Glutamatergic neuron (in vitro differentiated cells): ENCODE results near the gene FTSJ1. TPM values are rescaled to one million over a fixed set of nuclear protein-coding genes. Genes with fewer than 3 reads are reported as not detected.

Source experiments
- DNase-seq: peaks from one replicate; pipeline ENCODE4 v3.0.0; 2022
- H3K27ac Mint-ChIP-seq: one replicate; pipeline ENCODE4 v1.8.0; 2020; ENCODE audit warnings: mild to moderate bottlenecking, mixed read lengths, inconsistent platforms; ENCODE audit not compliant: unreplicated experiment
- H3K27me3 Mint-ChIP-seq: one replicate; pipeline ENCODE4 v1.8.0; 2020; ENCODE audit warnings: mild to moderate bottlenecking, moderate library complexity, mixed read lengths, inconsistent platforms; ENCODE audit not compliant: unreplicated experiment
- H3K36me3 Mint-ChIP-seq: one replicate; pipeline ENCODE4 v1.8.0; 2020; ENCODE audit warnings: mild to moderate bottlenecking, mixed read lengths, inconsistent platforms; ENCODE audit not compliant: unreplicated experiment
- H3K4me1 Mint-ChIP-seq: one replicate; pipeline ENCODE4 v1.8.0; 2020; ENCODE audit warnings: mild to moderate bottlenecking, low read depth, mixed read lengths, inconsistent platforms; ENCODE audit not compliant: unreplicated experiment
- H3K4me3 Mint-ChIP-seq: one replicate; pipeline ENCODE4 v1.8.0; 2020; ENCODE audit warnings: mild to moderate bottlenecking, mixed read lengths, inconsistent platforms; ENCODE audit not compliant: unreplicated experiment
- H3K9me3 Mint-ChIP-seq: one replicate; pipeline ENCODE4 v1.8.0; 2020; ENCODE audit warnings: mild to moderate bottlenecking, moderate library complexity, mixed read lengths, inconsistent platforms; ENCODE audit not compliant: unreplicated experiment
- CTCF ChIP-seq: fragments of 200-600 bp; sonication (generic); IDR thresholded peaks from one replicate; pipeline ENCODE4 v1.5.0; 2021; ENCODE audit not compliant: partially characterized antibody, unreplicated experiment
- total RNA-seq: library from RNA; stranded (reverse); fragmentation: NEBNext Ultra II Directional; extraction: Animal tissue kit (Norgen Biotek cat#: 25700); gene quantifications from one replicate; pipeline ENCODE4 v1.2.1, GENCODE V29; 2021; ENCODE audit not compliant: unreplicated experiment

Gene FTSJ1
- total RNA-seq, 1 donor from 2014 or later, result 87.6 TPM

DNA sequence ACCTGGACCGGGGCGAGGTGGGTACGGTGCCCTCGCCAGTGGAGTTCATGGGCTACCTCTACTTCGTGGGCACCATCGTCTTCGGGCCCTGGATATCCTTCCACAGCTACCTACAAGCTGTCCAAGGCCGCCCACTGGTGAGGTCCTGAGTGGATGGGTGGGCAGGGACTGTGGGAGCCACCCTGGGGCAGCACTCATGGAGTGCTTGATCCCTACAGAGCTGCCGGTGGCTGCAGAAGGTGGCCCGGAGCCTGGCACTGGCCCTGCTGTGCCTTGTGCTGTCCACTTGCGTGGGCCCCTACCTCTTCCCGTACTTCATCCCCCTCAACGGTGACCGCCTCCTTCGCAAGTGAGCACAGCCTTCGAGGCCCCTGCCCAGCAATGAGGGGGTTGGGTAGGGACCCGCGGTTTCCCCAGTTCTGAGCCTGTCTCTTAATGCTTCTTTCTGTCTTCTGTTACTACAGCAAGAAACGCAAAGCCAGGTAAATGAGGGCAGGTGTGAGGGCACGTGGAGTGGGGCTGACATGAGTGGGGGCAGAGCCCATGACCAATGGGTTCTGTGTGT, 36.5 kb downstream of the FTSJ1 start:
- no peak overlapping the region for H3K27ac Mint-ChIP-seq
- no peak for TF ChIP-seq CTCF
- no peak for DNase-seq
- H3K9me3 Mint-ChIP-seq, result peaks cover 3% of the 10 kb centered on the region
- H3K27me3 Mint-ChIP-seq, result peaks cover 6% of the 10 kb centered on the region
- no peak overlapping the region for H3K4me3 Mint-ChIP-seq
- H3K4me1 Mint-ChIP-seq, result no peaks in the 10 kb centered on the region
- peaks cover 5% of the 10 kb centered on the region for H3K36me3 Mint-ChIP-seq

DNA sequence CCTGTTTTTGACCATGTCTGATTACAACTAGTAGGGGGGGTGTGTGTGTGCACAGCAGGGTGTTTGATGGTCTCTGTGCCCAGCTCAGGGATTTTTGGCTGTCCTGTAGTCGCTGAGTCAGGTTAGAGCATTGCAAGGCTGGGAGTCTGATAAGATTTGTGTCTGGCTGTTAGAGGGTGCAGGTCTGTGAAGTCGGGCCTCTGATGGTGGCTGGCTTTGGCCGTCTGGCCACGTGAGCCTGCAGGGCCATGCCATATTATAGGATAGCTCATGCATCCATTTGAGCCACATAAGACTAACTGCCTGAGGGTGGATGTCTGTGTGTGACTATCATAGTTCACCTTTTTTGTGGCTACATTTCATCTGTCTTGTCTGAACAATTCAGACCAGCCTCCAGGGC, 37.7 kb downstream of the FTSJ1 start:
- no peak overlapping the region for H3K4me3 Mint-ChIP-seq
- H3K27ac Mint-ChIP-seq, result no peak overlapping the region
- peaks cover 5% of the 10 kb centered on the region for H3K36me3 Mint-ChIP-seq
- no peak for TF ChIP-seq CTCF
- peaks cover 6% of the 10 kb centered on the region for H3K27me3 Mint-ChIP-seq
- peaks cover 3% of the 10 kb centered on the region for H3K9me3 Mint-ChIP-seq
- H3K4me1 Mint-ChIP-seq, result no peaks in the 10 kb centered on the region
- no peak for DNase-seq

DNA sequence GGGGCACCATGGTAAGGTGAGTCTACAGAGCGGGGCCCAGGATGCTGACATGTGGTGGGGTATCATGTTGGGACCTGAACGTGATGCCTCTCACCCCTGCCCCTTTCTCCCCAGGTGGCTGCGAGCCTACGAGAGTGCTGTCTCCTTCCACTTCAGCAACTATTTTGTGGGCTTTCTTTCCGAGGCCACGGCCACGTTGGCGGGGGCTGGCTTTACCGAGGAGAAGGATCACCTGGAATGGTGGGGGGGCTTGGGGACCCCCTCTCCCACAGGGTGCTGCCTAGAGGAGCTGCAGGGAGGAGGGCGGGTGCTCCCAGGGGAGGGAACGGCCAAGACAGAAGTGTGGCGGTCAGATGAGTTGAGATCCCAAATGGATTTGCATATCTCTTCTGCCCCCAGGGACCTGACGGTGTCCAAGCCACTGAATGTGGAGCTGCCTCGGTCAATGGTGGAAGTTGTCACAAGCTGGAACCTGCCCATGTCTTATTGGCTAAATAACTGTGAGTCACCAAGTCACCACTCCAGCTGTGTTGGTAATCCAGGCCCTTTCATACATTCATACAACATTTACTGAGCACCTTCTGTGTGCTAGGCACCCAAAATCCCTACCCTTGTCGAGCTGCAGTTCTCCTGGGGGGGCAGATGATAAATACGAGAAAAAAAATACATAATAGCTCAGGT, 38.3 kb downstream of the FTSJ1 start:
- Mint-ChIP-seq H3K36me3 (peaks cover 5% of the 10 kb centered on the region), H3K4me1 (no peaks in the 10 kb centered on the region), H3K27ac (no peak overlapping the region), H3K27me3 (peaks cover 6% of the 10 kb centered on the region), H3K4me3 (no peak overlapping the region), H3K9me3 (peaks cover 3% of the 10 kb centered on the region)
- no peak for DNase-seq
- TF ChIP-seq CTCF, result no peak

- no peak for DNase-seq
- H3K9me3 Mint-ChIP-seq, result peaks cover 3% of the 10 kb centered on the region
- H3K36me3 Mint-ChIP-seq, result peaks cover 5% of the 10 kb centered on the region
- H3K4me3 Mint-ChIP-seq, result no peak overlapping the region
- TF ChIP-seq CTCF, result no peak
- H3K4me1 Mint-ChIP-seq, result no peaks in the 10 kb centered on the region
- H3K27ac Mint-ChIP-seq, result no peak overlapping the region
- H3K27me3 Mint-ChIP-seq, result peaks cover 5% of the 10 kb centered on the region
Measured at GRCh38 chrX:48514868-48515460, 39.0 kb downstream of the FTSJ1 start.

DNA sequence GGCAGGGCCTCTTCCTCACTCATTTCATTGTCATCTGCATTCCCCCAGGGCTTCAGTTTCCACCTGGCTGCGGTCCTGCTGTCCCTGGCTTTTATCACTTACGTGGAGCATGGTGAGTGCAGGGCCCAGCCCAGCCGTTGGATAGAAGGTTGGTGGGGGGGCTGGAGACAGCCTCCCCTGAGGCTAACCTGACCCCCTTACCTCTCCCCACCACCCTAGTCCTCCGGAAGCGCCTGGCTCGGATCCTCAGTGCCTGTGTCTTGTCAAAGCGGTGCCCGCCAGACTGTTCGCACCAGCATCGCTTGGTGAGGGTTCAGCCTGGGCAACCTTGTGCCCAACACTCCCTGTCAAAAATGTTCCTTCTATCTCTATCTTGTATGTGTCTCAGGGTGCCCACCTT, 39.8 kb downstream of the FTSJ1 start:
- no peak for TF ChIP-seq CTCF
- peaks cover 5% of the 10 kb centered on the region for H3K27me3 Mint-ChIP-seq
- H3K4me3 Mint-ChIP-seq, result no peak overlapping the region
- H3K27ac Mint-ChIP-seq, result no peak overlapping the region
- peaks cover 5% of the 10 kb centered on the region for H3K36me3 Mint-ChIP-seq
- peaks cover 2% of the 10 kb centered on the region for H3K4me1 Mint-ChIP-seq
- DNase-seq, result no peak
- peaks cover 2% of the 10 kb centered on the region for H3K9me3 Mint-ChIP-seq
